Measurements from ENCODE around the gene NDUFS5.
"Not testable (repeated sequence)": the region's sequence is repeated elsewhere in the genome, so short reads cannot be mapped to it uniquely, and the experiment has no call there.

The NDUFS5 gene

GRCh38 chr1:39014956-39015355 lies 11.2 kb upstream of the NDUFS5 start:
- not testable (repeated sequence) for DNase-seq (ENCODE audit: low read depth, low spot score)

GRCh38 chr1:39016604-39017171 lies 9.5 kb upstream of the NDUFS5 start:
- no peak for DNase-seq (ENCODE audit: low read depth, low spot score)

GRCh38 chr1:39017266-39017665 lies 8.9 kb upstream of the NDUFS5 start:
- DNase-seq (ENCODE audit: low read depth, low spot score) = no peak

GRCh38 chr1:39020494-39020893 lies 5.7 kb upstream of the NDUFS5 start:
- not testable (repeated sequence) for DNase-seq (ENCODE audit: low read depth, low spot score)

- DNase-seq (ENCODE audit: low read depth, low spot score) = no peak
These were observed 4.7 kb upstream of the NDUFS5 start for GRCh38 chr1:39021426-39021825.

- no peak for DNase-seq (ENCODE audit: low read depth, low spot score)
These were observed 3.0 kb upstream of the NDUFS5 start for GRCh38 chr1:39023140-39023539.

GRCh38 chr1:39026866-39027507 lies 837 bp downstream of the NDUFS5 start:
- no peak for DNase-seq (ENCODE audit: low read depth, low spot score)

GRCh38 chr1:39034114-39034654 lies 8.0 kb downstream of the NDUFS5 start:
- no peak for DNase-seq (ENCODE audit: low read depth, low spot score)

- no peak for DNase-seq (ENCODE audit: low read depth, low spot score)
These were observed 10.5 kb downstream of the NDUFS5 start for GRCh38 chr1:39036678-39037077.

GRCh38 chr1:39043513-39043912 lies 17.4 kb downstream of the NDUFS5 start:
- DNase-seq (ENCODE audit: low read depth, low spot score) = no peak

GRCh38 chr1:39044762-39045161 lies 18.6 kb downstream of the NDUFS5 start:
- DNase-seq (ENCODE audit: low read depth, low spot score) = no peak

- no peak for DNase-seq (ENCODE audit: low read depth, low spot score)
These were observed 19.1 kb downstream of the NDUFS5 start for GRCh38 chr1:39045231-39045630.

GRCh38 chr1:39046613-39047210 lies 20.6 kb downstream of the NDUFS5 start:
- no peak for DNase-seq (ENCODE audit: low read depth, low spot score)

- no peak for DNase-seq (ENCODE audit: low read depth, low spot score)
These were observed 21.5 kb downstream of the NDUFS5 start for GRCh38 chr1:39047374-39048229.

GRCh38 chr1:39048745-39049370 lies 22.7 kb downstream of the NDUFS5 start:
- DNase-seq (ENCODE audit: low read depth, low spot score) = no peak

GRCh38 chr1:39050001-39050400 lies 23.9 kb downstream of the NDUFS5 start:
- DNase-seq (ENCODE audit: low read depth, low spot score) = no peak

GRCh38 chr1:39051193-39051850 lies 25.2 kb downstream of the NDUFS5 start:
- DNase-seq (ENCODE audit: low read depth, low spot score) = not testable (repeated sequence)

- DNase-seq (ENCODE audit: low read depth, low spot score) = no peak
These were observed 25.8 kb downstream of the NDUFS5 start for GRCh38 chr1:39051956-39052355.

GRCh38 chr1:39055213-39055710 lies 29.1 kb downstream of the NDUFS5 start:
- DNase-seq (ENCODE audit: low read depth, low spot score) = not testable (repeated sequence)

GRCh38 chr1:39061516-39061915 lies 35.4 kb downstream of the NDUFS5 start:
- DNase-seq (ENCODE audit: low read depth, low spot score) = not testable (repeated sequence)

- DNase-seq (ENCODE audit: low read depth, low spot score) = no peak
These were observed 35.8 kb downstream of the NDUFS5 start for GRCh38 chr1:39061951-39062350.

Measured in activated naive CD8-positive, alpha-beta T cell treated with anti-CD3 and anti-CD28 coated beads, Interleukin-2, amount 50 U/mL, for 16 hours (primary cell).